T-cell (primary cell): ENCODE data around the gene SFXN5. TPM values are rescaled to one million over a fixed set of nuclear protein-coding genes. Genes with fewer than 3 reads are reported as not detected.

Source experiments
- ATAC-seq, 4 experiments: fragments of 200-7000 bp in 3 of 4; fragments of 150-1000 bp in 1 of 4; cut with Tn5 transposase; replicated peaks in 1 of 4; 1 replicate in 3 of 4; 2 replicates in 1 of 4; pipeline ENCODE4 v1.10.0; 2021; ENCODE audit warnings: moderate library complexity in 3 of 4, mild to moderate bottlenecking in 2 of 4, moderate number of reproducible peaks in 1 of 4
- CTCF ChIA-PET, 2 donors: fragments of 300-600 bp; sonication (Branson Sonifier 250); formaldehyde crosslinking; loops; one replicate each; lab custom pipeline; 2022; ENCODE audit warnings: antibody characterized with exemption in 2 of 2; lab: Charles Lee
- POLR2A ChIA-PET, 2 donors: fragments of 300-600 bp; sonication (Branson Sonifier 250); formaldehyde crosslinking; loops; one replicate each; lab custom pipeline; 2022; ENCODE audit warnings: antibody characterized with exemption in 2 of 2; lab: Charles Lee
- DNase-seq, 35 experiments: peaks; one replicate each; pipeline versions ENCODE4 v3.0.0 to v3.0.0-alpha.2; 2013 to 2023
- H3K27ac ChIP-seq: one replicate; pipeline ENCODE4 v1.5.1; 2013; ENCODE audit warnings: low read length
- H3K27me3 ChIP-seq, 2 experiments: replicated peaks in 1 of 2; 1 replicate in 1 of 2; 2 replicates in 1 of 2; pipeline versions ENCODE4 v1.6.1 to v1.7.0; 2013; ENCODE audit warnings: low read length in 1 of 2, mixed read lengths in 1 of 2; ENCODE audit not compliant: control insufficient read depth in 2 of 2, insufficient read depth in 2 of 2; ENCODE audit errors: extremely low read depth in 1 of 2
- H3K36me3 ChIP-seq, 2 donors: 1 replicate in 1 of 2; 2 replicates in 1 of 2; pipeline versions ENCODE4 v1.6.1 to v1.7.0; 2013; ENCODE audit warnings: low read length in 1 of 2; ENCODE audit not compliant: control insufficient read depth in 2 of 2, insufficient read depth in 1 of 2; ENCODE audit errors: extremely low read depth in 1 of 2
- H3K4me1 ChIP-seq, 2 experiments: 1 replicate in 1 of 2; 2 replicates in 1 of 2; pipeline versions ENCODE4 v1.6.1 to v1.7.0; 2013; ENCODE audit warnings: low read length in 2 of 2, mixed read lengths in 1 of 2; ENCODE audit not compliant: insufficient read depth in 2 of 2, control insufficient read depth in 1 of 2; ENCODE audit errors: extremely low read depth in 1 of 2
- H3K4me3 ChIP-seq, 2 donors: 1 replicate in 1 of 2; 2 replicates in 1 of 2; pipeline versions ENCODE4 v1.5.1 to v1.7.0; 2013; ENCODE audit warnings: mild to moderate bottlenecking in 2 of 2, low read length in 1 of 2, moderate library complexity in 1 of 2; ENCODE audit not compliant: control insufficient read depth in 1 of 2; ENCODE audit errors: extremely low read depth in 1 of 2
- H3K9me3 ChIP-seq: 2 replicates; pipeline ENCODE4 v1.7.0; 2013
- H3K27ac Mint-ChIP-seq, 2 donors: one replicate each; pipeline ENCODE4 v1.8.0; 2020 to 2021; ENCODE audit warnings: mild to moderate bottlenecking in 2 of 2, mixed read lengths in 2 of 2
- H3K27me3 Mint-ChIP-seq, 2 donors: one replicate each; pipeline ENCODE4 v1.8.0; 2021 to 2022; ENCODE audit warnings: mixed read lengths in 2 of 2
- H3K36me3 Mint-ChIP-seq: one replicate; pipeline ENCODE4 v1.8.0; 2021; ENCODE audit warnings: mixed read lengths
- H3K4me1 Mint-ChIP-seq, 3 donors: one replicate each; pipeline ENCODE4 v1.8.0; 2020 to 2022; ENCODE audit warnings: mixed read lengths in 3 of 3, mild to moderate bottlenecking in 1 of 3
- H3K4me3 Mint-ChIP-seq, 3 donors: one replicate each; pipeline ENCODE4 v1.8.0; 2020 to 2022; ENCODE audit warnings: mild to moderate bottlenecking in 3 of 3, mixed read lengths in 3 of 3, moderate library complexity in 3 of 3
- H3K9me3 Mint-ChIP-seq, 3 donors: one replicate each; pipeline ENCODE4 v1.8.0; 2020 to 2022; ENCODE audit warnings: mixed read lengths in 3 of 3
- WGBS: methylation state at CpG from one replicate; pipeline ENCODE4 v1.1.5; 2013; ENCODE audit warnings: missing lambda C conversion rate; ENCODE audit not compliant: insufficient coverage; 5-methylcytosine and 5-hydroxymethylcytosine counted together
- total RNA-seq, 35 experiments: library from RNA in 6 of 35; stranded (reverse) in 6 of 35; fragments of 120-200 nt in 1 of 35; gene quantifications; one replicate each; pipeline versions ENCODE4 v1.2.1 to v1.2.4 and lab custom pipeline; 2013 to 2026

Gene SFXN5
- total RNA-seq, 5 donors from 2014 or later (not counting 1 experiment from before 2014, with no cell fraction given), result 6.3 to 14.2 (median 9.7) TPM

DNA sequence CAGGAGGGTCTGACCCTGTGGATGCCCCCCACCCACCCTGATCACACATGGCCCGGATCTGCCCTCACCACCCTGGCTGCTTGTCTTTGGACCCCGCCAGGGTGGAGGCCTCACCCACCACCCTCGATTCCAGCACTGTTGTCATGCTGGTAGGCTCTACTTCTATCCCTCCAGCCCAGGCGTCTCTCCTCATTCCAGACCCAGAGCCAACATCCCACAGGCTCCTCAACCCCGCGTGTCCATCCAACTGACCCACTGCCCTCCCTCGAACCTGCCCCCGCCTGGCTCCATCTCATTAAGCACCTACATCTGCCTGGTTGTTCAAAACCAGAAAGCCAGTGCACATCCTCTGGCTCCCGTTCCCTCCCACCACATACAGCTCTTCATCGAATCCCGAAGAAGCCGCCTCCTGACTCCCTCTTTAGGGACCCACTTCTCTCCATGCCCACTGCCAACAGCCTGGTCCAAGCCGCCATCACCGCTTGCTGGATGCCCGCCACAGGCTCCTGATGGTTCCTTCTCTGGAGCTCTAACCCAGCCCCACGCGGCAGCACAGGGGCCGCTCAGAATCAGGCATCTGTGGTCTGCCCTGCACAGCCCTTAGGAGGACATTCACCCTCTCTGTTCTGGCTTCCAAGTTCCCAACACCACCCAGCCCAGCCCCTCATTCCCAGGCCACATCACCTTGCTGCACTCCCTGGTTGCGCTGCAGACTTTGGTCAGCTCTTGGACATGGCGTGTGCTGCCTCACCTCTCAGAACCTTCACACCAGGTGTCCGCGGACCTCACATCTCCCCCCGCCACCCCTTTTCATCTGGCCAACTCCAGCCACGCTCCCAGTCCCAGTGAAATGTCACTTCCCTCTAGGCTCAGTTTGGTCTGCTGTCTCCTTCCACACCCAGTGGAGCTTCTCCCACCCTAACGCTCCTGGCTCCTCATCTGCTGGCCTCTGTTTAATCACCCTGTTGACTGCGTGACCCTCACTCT lies 111.2 kb downstream of the SFXN5 start:
- no peaks in the 10 kb centered on the region for H3K9me3 ChIP-seq
- Mint-ChIP-seq H3K36me3 (peaks cover 10% of the 10 kb centered on the region), H3K4me3 (no peak overlapping the region), H3K27me3 (no peaks in the 10 kb centered on the region), H3K4me1 (peaks cover 3 to 6% (median 6%) of the 10 kb centered on the region in 3 donors), H3K9me3 (no peaks in the 10 kb centered on the region), H3K27ac (no peak overlapping the region)
- no peak for ATAC-seq
- DNase-seq, result no peak
- no peak overlapping the region for H3K4me3 ChIP-seq
- no peak overlapping the region for H3K27ac ChIP-seq
- POLR2A ChIA-PET, result no interaction called here
- H3K4me1 ChIP-seq, result peaks cover 0 to 9% of the 10 kb centered on the region in 2 experiments
- H3K36me3 ChIP-seq, result peaks cover 0 to 2% of the 10 kb centered on the region in 2 donors
- CTCF ChIA-PET, result no interaction called here
- no peaks in the 10 kb centered on the region for H3K27me3 ChIP-seq
- 95% methylated on average over 26 of the region's 26 CpGs for WGBS

DNA sequence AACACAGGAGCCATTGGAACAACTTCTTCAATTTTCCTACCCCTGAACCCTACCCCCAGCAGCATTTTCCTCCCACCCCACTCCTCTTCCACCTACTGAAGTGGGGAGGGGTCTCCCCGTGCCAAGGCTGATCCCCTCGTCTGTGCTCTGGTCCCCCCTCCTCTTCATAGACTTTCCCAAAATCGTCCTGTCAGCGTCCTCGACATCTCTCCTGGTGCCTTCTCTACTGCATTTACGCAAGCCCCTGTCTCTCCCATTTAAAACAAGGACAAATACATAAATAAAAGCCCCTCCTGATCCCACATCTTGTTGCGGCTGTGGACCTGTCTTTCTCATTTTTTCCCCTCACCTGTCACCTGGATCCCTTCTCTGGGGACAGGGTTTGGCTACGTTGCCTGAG lies 112.0 kb downstream of the SFXN5 start:
- Mint-ChIP-seq H3K4me3 (no peak overlapping the region), H3K4me1 (peaks cover 10 to 12% (median 12%) of the 10 kb centered on the region in 3 donors), H3K27ac (no peak overlapping the region), H3K9me3 (no peaks in the 10 kb centered on the region), H3K36me3 (peaks cover 10% of the 10 kb centered on the region), H3K27me3 (no peaks in the 10 kb centered on the region)
- peaks cover 1 to 17% of the 10 kb centered on the region in 2 experiments for H3K4me1 ChIP-seq
- H3K27me3 ChIP-seq, result no peaks in the 10 kb centered on the region
- H3K9me3 ChIP-seq, result no peaks in the 10 kb centered on the region
- no peak overlapping the region for H3K4me3 ChIP-seq
- ATAC-seq (no peak), DNase-seq (no peak)
- no peak overlapping the region for H3K27ac ChIP-seq
- H3K36me3 ChIP-seq, result peaks cover 0 to 2% of the 10 kb centered on the region in 2 donors
- CTCF ChIA-PET, result no interaction called here
- 92% methylated on average over 8 of the region's 8 CpGs for WGBS
- POLR2A ChIA-PET, result no interaction called here

DNA sequence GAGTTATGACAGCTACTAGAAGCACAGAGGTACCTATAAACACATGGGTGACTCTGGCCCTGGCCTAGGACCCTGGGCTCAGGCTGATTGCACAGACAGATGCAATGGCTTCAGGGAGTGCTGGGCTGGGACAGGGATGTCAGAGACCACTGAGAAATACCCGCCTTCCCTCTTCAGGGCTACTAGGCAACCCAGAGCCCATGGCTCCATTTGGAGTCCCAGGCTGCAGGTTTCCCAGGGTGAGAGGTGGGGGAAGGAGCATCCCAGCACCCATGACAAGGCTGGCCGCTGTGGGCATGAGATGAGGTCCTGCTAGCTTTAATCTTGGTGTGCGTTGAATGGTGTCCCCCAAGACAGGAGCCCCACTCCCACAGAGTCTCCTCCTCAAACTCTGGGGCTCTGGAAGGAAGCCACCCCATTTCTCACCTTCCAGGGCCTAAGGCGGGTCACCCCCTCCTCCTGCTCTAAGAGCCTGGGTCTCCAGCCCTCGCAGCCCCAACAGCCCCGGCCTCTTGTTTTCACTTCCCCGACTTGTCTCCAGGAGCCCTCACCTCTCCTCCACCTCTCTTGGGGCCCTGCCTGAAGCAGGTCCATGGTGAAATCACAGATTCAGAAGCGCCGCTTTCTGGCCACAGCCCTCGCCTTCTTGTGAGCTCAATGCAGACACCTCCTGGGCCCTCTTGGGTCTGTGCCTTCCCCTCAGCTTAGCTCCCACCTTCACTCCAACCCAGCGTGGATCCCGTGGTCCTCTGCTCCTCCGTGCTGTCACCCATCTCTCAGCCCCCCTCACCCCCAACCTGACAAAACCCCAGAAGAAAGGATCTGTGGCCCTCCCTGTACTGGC lies 112.7 kb downstream of the SFXN5 start:
- no peaks in the 10 kb centered on the region for H3K27me3 Mint-ChIP-seq
- Histone ChIP-seq H3K27me3 (no peaks in the 10 kb centered on the region), H3K4me1 (peaks cover 2 to 25% of the 10 kb centered on the region in 2 experiments), H3K4me3 (no peak overlapping the region), H3K9me3 (no peaks in the 10 kb centered on the region), H3K27ac (no peak overlapping the region), H3K36me3 (peaks cover 0 to 2% of the 10 kb centered on the region in 2 donors)
- CTCF ChIA-PET, result no interaction called here
- H3K4me3 Mint-ChIP-seq, result no peak overlapping the region
- DNase-seq (no peak), ATAC-seq (no peak)
- H3K36me3 Mint-ChIP-seq, result peaks cover 10% of the 10 kb centered on the region
- POLR2A ChIA-PET, result no interaction called here
- H3K9me3 Mint-ChIP-seq, result no peaks in the 10 kb centered on the region
- H3K4me1 Mint-ChIP-seq, result peaks cover 18 to 20% (median 20%) of the 10 kb centered on the region in 3 donors
- no peak overlapping the region for H3K27ac Mint-ChIP-seq
- 89% methylated on average over 12 of the region's 13 CpGs for WGBS

DNA sequence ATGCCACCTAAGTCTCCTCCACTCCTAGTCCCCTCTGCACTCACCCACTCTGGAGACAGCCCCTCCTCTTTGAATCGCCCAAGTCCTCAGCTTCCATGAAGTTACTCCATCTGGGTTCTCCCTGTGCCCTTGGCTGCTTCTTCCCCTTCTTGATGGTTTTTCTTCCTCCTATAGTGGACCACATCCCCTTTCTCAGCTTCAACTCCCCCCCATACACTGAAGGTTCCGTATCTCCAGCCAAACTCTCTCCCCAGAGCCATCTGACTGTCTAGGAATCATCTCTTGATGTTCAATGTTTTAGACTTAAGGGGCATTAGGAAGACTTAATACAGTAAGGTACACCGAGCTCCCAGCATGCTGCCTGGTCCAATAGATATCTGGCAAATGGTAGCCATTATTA lies 114.6 kb downstream of the SFXN5 start:
- WGBS, result 100% methylated on average over 1 of the region's 3 CpGs
- no peak overlapping the region for H3K27ac Mint-ChIP-seq
- H3K4me1 Mint-ChIP-seq, result peaks cover 25 to 29% (median 26%) of the 10 kb centered on the region in 3 donors
- Histone ChIP-seq H3K27ac (no peak overlapping the region), H3K36me3 (peaks cover 0 to 2% of the 10 kb centered on the region in 2 donors), H3K4me3 (no peak overlapping the region), H3K27me3 (no peaks in the 10 kb centered on the region), H3K4me1 (peaks cover 5 to 36% of the 10 kb centered on the region in 2 experiments), H3K9me3 (no peaks in the 10 kb centered on the region)
- ATAC-seq (no peak), DNase-seq (no peak)
- CTCF ChIA-PET, result no interaction called here
- no peak overlapping the region for H3K4me3 Mint-ChIP-seq
- no peaks in the 10 kb centered on the region for H3K9me3 Mint-ChIP-seq
- H3K36me3 Mint-ChIP-seq, result peaks cover 10% of the 10 kb centered on the region
- POLR2A ChIA-PET, result no interaction called here
- no peaks in the 10 kb centered on the region for H3K27me3 Mint-ChIP-seq

DNA sequence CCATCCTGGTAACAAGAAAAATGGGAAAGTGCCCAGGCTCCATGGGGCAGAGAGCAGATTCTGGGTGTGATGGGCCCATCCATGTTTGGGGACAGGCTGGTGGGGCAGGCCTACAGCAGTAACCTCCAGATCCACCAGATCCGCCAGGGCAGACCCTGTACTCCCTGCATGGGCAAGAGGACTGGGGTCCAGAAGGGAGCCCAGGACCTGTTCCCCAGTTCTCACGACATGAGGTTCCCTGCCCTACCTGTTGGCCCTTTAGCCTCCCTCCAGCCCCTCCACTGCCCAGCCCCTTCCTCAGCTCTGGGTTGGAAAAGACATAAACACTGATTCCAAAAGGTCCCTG lies 115.5 kb downstream of the SFXN5 start:
- Mint-ChIP-seq H3K4me1 (peaks cover 25 to 29% (median 26%) of the 10 kb centered on the region in 3 donors), H3K4me3 (no peak overlapping the region), H3K9me3 (no peaks in the 10 kb centered on the region), H3K27ac (no peak overlapping the region), H3K27me3 (no peaks in the 10 kb centered on the region), H3K36me3 (peaks cover 10% of the 10 kb centered on the region)
- peaks cover 5 to 36% of the 10 kb centered on the region in 2 experiments for H3K4me1 ChIP-seq
- no peak overlapping the region for H3K27ac ChIP-seq
- DNase-seq, result no peak
- WGBS, result no CpG with 5 or more reads among the region's 2 CpGs
- ChIA-PET CTCF (no interaction called here), POLR2A (no interaction called here)
- no peak overlapping the region for H3K4me3 ChIP-seq
- H3K27me3 ChIP-seq, result no peaks in the 10 kb centered on the region
- H3K36me3 ChIP-seq, result peaks cover 0 to 2% of the 10 kb centered on the region in 2 donors
- H3K9me3 ChIP-seq, result no peaks in the 10 kb centered on the region
- no peak for ATAC-seq
